PC-9 (cell line): ENCODE measurements around the gene MRPS27. TPM values are rescaled to one million over a fixed set of nuclear protein-coding genes. Genes with fewer than 3 reads are reported as not detected.

Experiments used
- BruUV-seq: library from RNA; stranded (reverse); fragments of 400-500 nt; replicated peaks from 2 replicates; lab custom pipeline; 2021; lab: Mats Ljungman, UMichigan
- CTCF ChIA-PET: fragments of 300-600 bp; sonication (Branson Sonifier 250); formaldehyde crosslinking; loops from one replicate; lab custom pipeline; 2022; ENCODE audit warnings: antibody characterized with exemption; lab: Charles Lee
- POLR2A ChIA-PET: fragments of 300-600 bp; sonication (Branson Sonifier 250); formaldehyde crosslinking; loops from one replicate; lab custom pipeline; 2022; ENCODE audit warnings: antibody characterized with exemption; ENCODE audit not compliant: unreplicated experiment; lab: Charles Lee
- DNase-seq, 2 experiments: peaks; one replicate each; pipeline versions ENCODE4 v3.0.0 to v3.0.0-alpha.2; 2015 to 2022; ENCODE audit warnings: mixed read lengths in 1 of 2
- H2AFZ ChIP-seq: fragments of 200-600 bp; sonication (generic); 2 replicates; pipeline ENCODE4 v1.8.1; 2017; ENCODE audit warnings: antibody characterized with exemption
- H3F3A ChIP-seq: fragments of 200-600 bp; sonication (generic); 2 replicates; pipeline ENCODE4 v1.8.1; 2017; ENCODE audit warnings: antibody characterized with exemption, mild to moderate bottlenecking, low read depth; ENCODE audit not compliant: insufficient read depth
- H3K27ac ChIP-seq: fragments of 200-600 bp; sonication (generic); 2 replicates; pipeline ENCODE4 v1.6.1; 2016; ENCODE audit warnings: mixed run types
- H3K27me3 ChIP-seq: fragments of 200-600 bp; sonication (generic); 2 replicates; pipeline ENCODE4 v1.6.1; 2016; ENCODE audit warnings: low read depth, mixed run types; ENCODE audit not compliant: insufficient read depth
- H3K36me3 ChIP-seq: fragments of 200-600 bp; sonication (generic); 2 replicates; pipeline ENCODE4 v1.6.1; 2016; ENCODE audit warnings: low read depth, mixed run types
- H3K4me1 ChIP-seq: fragments of 200-600 bp; sonication (generic); replicated peaks from 2 replicates; pipeline ENCODE4 v1.6.1; 2016; ENCODE audit warnings: mixed run types; ENCODE audit not compliant: insufficient read depth
- H3K4me2 ChIP-seq: fragments of 200-600 bp; sonication (generic); 2 replicates; pipeline ENCODE4 v1.6.1; 2017; ENCODE audit warnings: mixed run types
- H3K4me3 ChIP-seq: fragments of 200-600 bp; sonication (generic); 2 replicates; pipeline ENCODE4 v1.6.1; 2016; ENCODE audit warnings: mixed run types
- H3K79me2 ChIP-seq: fragments of 200-600 bp; sonication (generic); 2 replicates; pipeline ENCODE4 v1.6.1; 2017; ENCODE audit warnings: low read depth, mixed run types
- H3K9me2 ChIP-seq: fragments of 200-600 bp; sonication (generic); 2 replicates; pipeline ENCODE4 v1.8.1; 2017; ENCODE audit warnings: mild to moderate bottlenecking; ENCODE audit not compliant: insufficient read depth
- H3K9me3 ChIP-seq: fragments of 200-600 bp; sonication (generic); 2 replicates; pipeline ENCODE4 v1.8.1; 2016; ENCODE audit warnings: low read depth; ENCODE audit not compliant: insufficient read depth
- H4K20me1 ChIP-seq: fragments of 200-600 bp; sonication (generic); 2 replicates; pipeline ENCODE4 v1.8.1; 2017; ENCODE audit not compliant: insufficient read depth
- EZH2 ChIP-seq: fragments of 200-600 bp; sonication (generic); IDR thresholded peaks from 2 replicates; pipeline ENCODE4 v1.8.0; 2017; ENCODE audit warnings: antibody characterized with exemption, low read depth
- intact Hi-C: fragments of 100-400 bp; cut with micrococcal nuclease; formaldehyde crosslinking; loops from one replicate; pipeline ENCODE4 v1.10.0; 2022; ENCODE audit not compliant: unreplicated experiment
- total RNA-seq: library from RNA; stranded (reverse); gene quantifications from 2 replicates; pipeline ENCODE4 v1.2.3, GENCODE V29; 2021
- TF ChIP-seq, protein P1 (sequence below): fragments of 200-600 bp; sonication (generic); conservative IDR thresholded peaks from 2 replicates; pipeline ENCODE4 v1.6.1; 2017; ENCODE audit warnings: mixed run types, antibody characterized with exemption, mild to moderate bottlenecking, moderate library complexity

The MRPS27 gene
- total RNA-seq, 1 experiment from 2014 or later = 71.0 TPM

GRCh38 chr5:72368271-72368670 is 48.2 kb upstream of the MRPS27 start:
- H3K9me2 ChIP-seq = no peaks in the 10 kb centered on the region
- H3K4me2 ChIP-seq = no peak overlapping the region
- H3K36me3 ChIP-seq = no peaks in the 10 kb centered on the region
- H3K4me3 ChIP-seq = no peak overlapping the region
- intact Hi-C loops = loop anchor here (10.0 kb wide), 1 partner anchor 477 kb away; no protein-coding TSS in a partner anchor
- H2AFZ ChIP-seq = no peak overlapping the region
- no peak for DNase-seq
- H3K4me1 ChIP-seq = peaks cover 15% of the 10 kb centered on the region
- TF ChIP-seq, protein P1, sequence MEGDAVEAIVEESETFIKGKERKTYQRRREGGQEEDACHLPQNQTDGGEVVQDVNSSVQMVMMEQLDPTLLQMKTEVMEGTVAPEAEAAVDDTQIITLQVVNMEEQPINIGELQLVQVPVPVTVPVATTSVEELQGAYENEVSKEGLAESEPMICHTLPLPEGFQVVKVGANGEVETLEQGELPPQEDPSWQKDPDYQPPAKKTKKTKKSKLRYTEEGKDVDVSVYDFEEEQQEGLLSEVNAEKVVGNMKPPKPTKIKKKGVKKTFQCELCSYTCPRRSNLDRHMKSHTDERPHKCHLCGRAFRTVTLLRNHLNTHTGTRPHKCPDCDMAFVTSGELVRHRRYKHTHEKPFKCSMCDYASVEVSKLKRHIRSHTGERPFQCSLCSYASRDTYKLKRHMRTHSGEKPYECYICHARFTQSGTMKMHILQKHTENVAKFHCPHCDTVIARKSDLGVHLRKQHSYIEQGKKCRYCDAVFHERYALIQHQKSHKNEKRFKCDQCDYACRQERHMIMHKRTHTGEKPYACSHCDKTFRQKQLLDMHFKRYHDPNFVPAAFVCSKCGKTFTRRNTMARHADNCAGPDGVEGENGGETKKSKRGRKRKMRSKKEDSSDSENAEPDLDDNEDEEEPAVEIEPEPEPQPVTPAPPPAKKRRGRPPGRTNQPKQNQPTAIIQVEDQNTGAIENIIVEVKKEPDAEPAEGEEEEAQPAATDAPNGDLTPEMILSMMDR = no peak
- no peak for TF ChIP-seq EZH2
- POLR2A ChIA-PET = no interaction called here
- no peaks in the 10 kb centered on the region for H3K79me2 ChIP-seq
- H4K20me1 ChIP-seq = no peaks in the 10 kb centered on the region
- BruUV-seq = no TSS peak
- CTCF ChIA-PET = no interaction called here
- no peak overlapping the region for H3K27ac ChIP-seq
- H3K27me3 ChIP-seq = no peaks in the 10 kb centered on the region
- 0 out of 2 replicates have a peak, but pooled peaks cover 4% of the 10 kb centered on the region for H3F3A ChIP-seq
- H3K9me3 ChIP-seq = no peaks in the 10 kb centered on the region

GRCh38 chr5:72366324-72366976 is 46.4 kb upstream of the MRPS27 start:
- Histone ChIP-seq H3K4me1 (peaks cover 24% of the 10 kb centered on the region), H3F3A (0 out of 2 replicates have a peak, but pooled peaks cover 4% of the 10 kb centered on the region), H3K9me2 (no peaks in the 10 kb centered on the region), H3K4me3 (no peak overlapping the region), H4K20me1 (no peaks in the 10 kb centered on the region), H3K4me2 (no peak overlapping the region; the same call in 1 of the 2 replicates), H3K79me2 (no peaks in the 10 kb centered on the region), H3K36me3 (no peaks in the 10 kb centered on the region), H3K27me3 (no peaks in the 10 kb centered on the region), H3K9me3 (peaks cover 4% of the 10 kb centered on the region; the same call in 1 of the 2 replicates), H2AFZ (no peak overlapping the region), H3K27ac (0 out of 2 replicates have a peak overlapping the region, but pooled peaks have one; percentile 6)
- intact Hi-C loops = loop anchor here (1.0 to 10.0 kb wide), 6 partner anchors 46 to 478 kb away; no protein-coding TSS in a partner anchor
- ChIA-PET CTCF (interaction anchor here (0.5 to 1.7 kb wide), 8 partner anchors 11 to 1242 kb away, joined by 3 to 7 read pairs (median 5); no protein-coding TSS in a partner anchor), POLR2A (interaction anchor here (0.6 to 0.8 kb wide), 4 partner anchors 9 to 157 kb away, joined by 6 to 13 read pairs (median 12); no protein-coding TSS in a partner anchor)
- no peak for TF ChIP-seq EZH2
- TF ChIP-seq, protein P1 = peak; percentile 84
- no TSS peak for BruUV-seq
- DNase-seq = peak; percentile 72 to 76

DNA sequence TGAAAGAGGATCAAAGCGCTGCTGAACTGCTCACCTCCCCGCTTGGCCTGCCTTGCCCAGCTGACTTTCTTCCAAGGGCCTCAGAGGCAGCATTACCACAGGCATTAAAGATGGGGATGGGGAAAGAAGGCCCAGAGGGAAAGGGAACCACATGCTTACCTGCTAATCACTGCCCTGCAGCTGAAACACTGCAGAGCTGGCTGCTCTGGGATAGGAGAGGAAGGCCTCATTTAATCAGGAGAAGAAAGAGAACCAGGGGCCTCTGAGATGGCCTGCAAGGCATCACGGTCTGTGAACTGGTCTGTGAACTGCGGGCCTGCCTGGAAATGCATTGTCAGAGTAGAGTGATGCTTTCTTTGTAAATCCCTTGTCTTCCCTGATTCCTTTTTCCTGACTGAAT is 44.9 kb upstream of the MRPS27 start:
- TF ChIP-seq, protein P1 = no peak
- no peak for TF ChIP-seq EZH2
- Histone ChIP-seq H3K4me3 (no peak overlapping the region), H3K27me3 (no peaks in the 10 kb centered on the region), H3K4me1 (peaks cover 24% of the 10 kb centered on the region), H3K9me2 (no peaks in the 10 kb centered on the region), H2AFZ (no peak overlapping the region), H3K27ac (no peak overlapping the region), H4K20me1 (no peaks in the 10 kb centered on the region), H3K36me3 (no peaks in the 10 kb centered on the region), H3K9me3 (peaks cover 4% of the 10 kb centered on the region; the same call in 1 of the 2 replicates), H3K79me2 (no peaks in the 10 kb centered on the region), H3K4me2 (no peak overlapping the region), H3F3A (peaks cover 5% of the 10 kb centered on the region; the same call in 1 of the 2 replicates)
- DNase-seq = no peak
- POLR2A ChIA-PET = no interaction called here
- CTCF ChIA-PET = no interaction called here
- intact Hi-C loops = loop anchor here (10.0 kb wide), 1 partner anchor 480 kb away; no protein-coding TSS in a partner anchor
- no TSS peak for BruUV-seq
